Stimulated activated CD8-positive, alpha-beta memory T cell treated with anti-CD3 and anti-CD28 coated beads, Interleukin-7, amount 100 ng/mL, for 4 hours (primary cell): Measurements from ENCODE around the gene SLC13A1.
"Not testable (repeated sequence)": the region's sequence is repeated elsewhere in the genome, so short reads cannot be mapped to it uniquely, and the experiment has no call there.

Source experiments
- DNase-seq, 2 donors: peaks; one replicate each; pipeline ENCODE4 v3.0.0-alpha.2; 2020; ENCODE audit warnings: low read depth in 2 of 2

Gene SLC13A1

GRCh38 chr7:123199883-123200282 is at the start of gene SLC13A1:
SLC13A1 (minus strand) TSS chr7:123199969; CDS start chr7:123199946, 23 bp downstream.
- no peak for DNase-seq

- no peak for DNase-seq
These were observed 45.0 kb upstream of the SLC13A1 start for GRCh38 chr7:123244768-123245167.

- DNase-seq: no peak
These were observed 42.8 kb upstream of the SLC13A1 start for GRCh38 chr7:123242467-123243092.

GRCh38 chr7:123241809-123242208 is 42.0 kb upstream of the SLC13A1 start:
- no peak for DNase-seq

GRCh38 chr7:123231021-123232000 is 31.5 kb upstream of the SLC13A1 start:
- DNase-seq: no peak

- no peak for DNase-seq
These were observed 30.8 kb upstream of the SLC13A1 start for GRCh38 chr7:123230603-123231002.

GRCh38 chr7:123230147-123230546 is 30.4 kb upstream of the SLC13A1 start:
- DNase-seq: no peak

GRCh38 chr7:123229426-123229825 is 29.7 kb upstream of the SLC13A1 start:
- DNase-seq: no peak

- not testable (repeated sequence) for DNase-seq
These were observed 27.9 kb upstream of the SLC13A1 start for GRCh38 chr7:123227666-123228065.

- no peak for DNase-seq
These were observed 20.6 kb upstream of the SLC13A1 start for GRCh38 chr7:123220396-123220795.

GRCh38 chr7:123218866-123219265 is 19.1 kb upstream of the SLC13A1 start:
- DNase-seq: no peak

GRCh38 chr7:123216825-123217224 is 17.1 kb upstream of the SLC13A1 start:
- DNase-seq: no peak

GRCh38 chr7:123215350-123215749 is 15.6 kb upstream of the SLC13A1 start:
- no peak for DNase-seq

GRCh38 chr7:123211545-123211944 is 11.8 kb upstream of the SLC13A1 start:
- DNase-seq: no peak

- no peak for DNase-seq
These were observed 11.2 kb upstream of the SLC13A1 start for GRCh38 chr7:123210986-123211385.

- no peak for DNase-seq
These were observed 10.0 kb upstream of the SLC13A1 start for GRCh38 chr7:123209786-123210185.

GRCh38 chr7:123208793-123209192 is 9.0 kb upstream of the SLC13A1 start:
- no peak for DNase-seq

GRCh38 chr7:123204206-123204835 is 4.6 kb upstream of the SLC13A1 start:
- no peak for DNase-seq

GRCh38 chr7:123201901-123202300 is 2.1 kb upstream of the SLC13A1 start:
- no peak for DNase-seq

GRCh38 chr7:123198668-123199652 is 809 bp downstream of the SLC13A1 start:
- no peak for DNase-seq

GRCh38 chr7:123198111-123198510 is 1.7 kb downstream of the SLC13A1 start:
- no peak for DNase-seq
